Measurements from ENCODE around the gene GIT2. TPM values are rescaled to one million over a fixed set of nuclear protein-coding genes. Genes with fewer than 3 reads are reported as not detected.

Gene GIT2
- total and polyA plus RNA-seq, 2 of the 8 experiments (the other 6 are each of a cell fraction or from before 2014, with no cell fraction given): 9.6 to 20.7 TPM

GRCh38 chr12:110035534-110036104 lies 39.5 kb upstream of the GIT2 start (continued):
- TF ChIP-seq CHD7 (IDR thresholded peaks at IDR 0.05; ENCODE audit: insufficient replicate concordance, low read length) (no peak), ZNF274 (IDR thresholded peaks at IDR 0.05; ENCODE audit: borderline replicate concordance, extremely low read depth, low read length) (no peak), SAP30 (IDR thresholded peaks at IDR 0.05; ENCODE audit: insufficient read depth, insufficient replicate concordance, low read length) (no peak), EGR1 (IDR thresholded peaks at IDR 0.05; ENCODE audit: borderline replicate concordance, low read depth, low read length) (no peak), ATF3 (IDR thresholded peaks at IDR 0.05; ENCODE audit: insufficient read depth, low read depth, low read length) (no peak), CBX8 (IDR thresholded peaks at IDR 0.05; ENCODE audit: borderline replicate concordance, low read depth, low read length) (no peak), JUND (IDR thresholded peaks at IDR 0.05; ENCODE audit: low read length) (no peak), CREB1 (IDR thresholded peaks at IDR 0.05) (no peak)
